Mucosa of descending colon (tissue), 3 donors: ENCODE results near the gene ADRA2A. TPM values are rescaled to one million over a fixed set of nuclear protein-coding genes. Genes with fewer than 3 reads are reported as not detected.

Experiments
- ATAC-seq: fragments of 200-7000 bp; cut with Tn5 transposase; one replicate; pipeline ENCODE4 v1.9.1; 2020; ENCODE audit warnings: mild to moderate bottlenecking, moderate library complexity
- DNase-seq, 3 donors: peaks; one replicate each; pipeline ENCODE4 v3.0.0-alpha.2; 2020
- H3K36me3 ChIP-seq: fragments of 200-600 bp; one replicate; pipeline ENCODE4 v1.8.0; 2021; ENCODE audit warnings: low read depth, mild to moderate bottlenecking
- H3K4me1 ChIP-seq: fragments of 200-600 bp; one replicate; pipeline ENCODE4 v1.8.0; 2021; ENCODE audit warnings: low read depth, mild to moderate bottlenecking
- H3K4me3 ChIP-seq: fragments of 200-600 bp; one replicate; pipeline ENCODE4 v1.8.0; 2021; ENCODE audit warnings: mild to moderate bottlenecking
- H3K9me3 ChIP-seq: fragments of 200-600 bp; one replicate; pipeline ENCODE4 v1.8.0; 2021; ENCODE audit warnings: mild to moderate bottlenecking
- CTCF ChIP-seq: fragments of 200-600 bp; IDR thresholded peaks from one replicate; pipeline ENCODE4 v1.8.0; 2022; ENCODE audit warnings: antibody characterized with exemption, mild to moderate bottlenecking
- intact Hi-C, 2 donors: fragments of 100-400 bp; cut with DNase I in 1 of 2; cut with micrococcal nuclease in 1 of 2; formaldehyde crosslinking; loops; one replicate each; pipeline versions ENCODE4 v1.11.0 to v1.11.1; 2022; cut with DNase I, micrococcal nuclease
- total RNA-seq, 3 donors: library from RNA; stranded (reverse); fragmentation: NEBNext Ultra II Directional in 2 of 3; extraction: Animal tissue kit (Norgen Biotek cat#: 25700) in 2 of 3; gene quantifications; one replicate each; pipeline versions ENCODE4 v1.2.1 to v1.2.4, GENCODE V29; 2021 to 2023
- donor health status: DM: no; HTN: no; CAD: no; lungs with moderate emphysema.
- donor health status: DM: no; HTN: no; CAD: no.
- donor health status: DM: no; HTN: yes; CAD: no.

ADRA2A gene
- total RNA-seq, 3 donors from 2014 or later: 10.9 to 16.2 (median 12.8) TPM

GRCh38 chr10:111107023-111107422 lies 30.2 kb downstream of the ADRA2A start:
- no peak for TF ChIP-seq CTCF
- DNase-seq (no peak), ATAC-seq (no peak)
- Histone ChIP-seq H3K4me1 (peaks cover 22% of the 10 kb centered on the region), H3K9me3 (no peaks in the 10 kb centered on the region), H3K4me3 (no peak overlapping the region), H3K36me3 (no peaks in the 10 kb centered on the region)
- intact Hi-C loops: no loop called here

GRCh38 chr10:111107846-111108245 lies 31.0 kb downstream of the ADRA2A start:
- TF ChIP-seq CTCF: no peak
- no peaks in the 10 kb centered on the region for H3K9me3 ChIP-seq
- DNase-seq (no peak), ATAC-seq (no peak)
- H3K4me1 ChIP-seq: peaks cover 17% of the 10 kb centered on the region
- no peaks in the 10 kb centered on the region for H3K36me3 ChIP-seq
- intact Hi-C loops: no loop called here
- no peak overlapping the region for H3K4me3 ChIP-seq

- no peak for ATAC-seq
- TF ChIP-seq CTCF: no peak
- Histone ChIP-seq H3K9me3 (no peaks in the 10 kb centered on the region), H3K4me3 (no peak overlapping the region), H3K4me1 (peaks cover 11% of the 10 kb centered on the region), H3K36me3 (no peaks in the 10 kb centered on the region)
- no peak for DNase-seq
- intact Hi-C loops: no loop called here
Observed at GRCh38 chr10:111108441-111108840, 31.6 kb downstream of the ADRA2A start.

GRCh38 chr10:111109501-111110242 lies 32.8 kb downstream of the ADRA2A start:
- intact Hi-C loops: no loop called here
- Histone ChIP-seq H3K9me3 (no peaks in the 10 kb centered on the region), H3K4me1 (peaks cover 4% of the 10 kb centered on the region), H3K4me3 (no peak overlapping the region), H3K36me3 (no peaks in the 10 kb centered on the region)
- ATAC-seq (peak; percentile 87), DNase-seq (no peak)
- TF ChIP-seq CTCF: no peak

GRCh38 chr10:111110771-111111170 lies 33.9 kb downstream of the ADRA2A start:
- Histone ChIP-seq H3K36me3 (no peaks in the 10 kb centered on the region), H3K9me3 (no peaks in the 10 kb centered on the region), H3K4me3 (no peak overlapping the region), H3K4me1 (peaks cover 4% of the 10 kb centered on the region)
- DNase-seq: no peak
- TF ChIP-seq CTCF: no peak
- intact Hi-C loops: no loop called here
- ATAC-seq: no peak
